Neural cell (in vitro differentiated cells): ENCODE measurements around the gene NRCAM. TPM values are rescaled to one million over a fixed set of nuclear protein-coding genes. Genes with fewer than 3 reads are reported as not detected.

ENCODE experiments used
- H2AFZ ChIP-seq: fragments of 200-600, 300-800 bp; sonication (generic), shearing (Covaris generic); 2 replicates; pipeline ENCODE4 v1.6.0; 2014; ENCODE audit warnings: low read depth, mild to moderate bottlenecking, antibody characterized with exemption, low read length, moderate library complexity
- H3F3A ChIP-seq: fragments of 200-600 bp; shearing (Covaris generic); 2 replicates; pipeline ENCODE4 v1.6.1; 2016; ENCODE audit warnings: mild to moderate bottlenecking, moderate library complexity, mixed read lengths, antibody characterized with exemption, low read length; ENCODE audit not compliant: insufficient read depth, poor library complexity, severe bottlenecking
- H3K27ac ChIP-seq: fragments of 200-600, 300-800 bp; sonication (generic), shearing (Covaris generic); 2 replicates; pipeline ENCODE4 v1.5.1; 2014; ENCODE audit warnings: mild to moderate bottlenecking, low read length, moderate library complexity
- H3K27me3 ChIP-seq: fragments of 300-800, 200-600 bp; sonication (generic), shearing (Covaris generic); 2 replicates; pipeline ENCODE4 v1.6.0; 2014; ENCODE audit warnings: mild to moderate bottlenecking, low read depth, low read length, moderate library complexity; ENCODE audit not compliant: insufficient read depth
- H3K36me3 ChIP-seq: fragments of 300-800, 200-600 bp; sonication (generic), shearing (Covaris generic); 2 replicates; pipeline ENCODE4 v1.5.1; 2014; ENCODE audit warnings: mild to moderate bottlenecking, antibody characterized with exemption, low read length, moderate library complexity; ENCODE audit not compliant: insufficient read depth
- H3K4me2 ChIP-seq: fragments of 300-800, 200-600 bp; sonication (generic), shearing (Covaris generic); 2 replicates; pipeline ENCODE4 v1.6.0; 2014; ENCODE audit warnings: mild to moderate bottlenecking, low read length
- H3K4me3 ChIP-seq: fragments of 300-800, 200-600 bp; sonication (generic), shearing (Covaris generic); 2 replicates; pipeline ENCODE4 v1.5.1; 2014; ENCODE audit warnings: mild to moderate bottlenecking, low read length, moderate library complexity
- H3K79me2 ChIP-seq: fragments of 200-600 bp; shearing (Covaris generic); replicated peaks from 2 replicates; pipeline ENCODE4 v1.6.0; 2014; ENCODE audit warnings: mild to moderate bottlenecking, low read length, moderate library complexity; ENCODE audit not compliant: insufficient read depth
- H3K9ac ChIP-seq: fragments of 300-800, 200-600 bp; sonication (generic), shearing (Covaris generic); 2 replicates; pipeline ENCODE4 v1.6.1; 2016; ENCODE audit warnings: mild to moderate bottlenecking, low read length, mixed read lengths
- H3K9me2 ChIP-seq: fragments of 200-600 bp; shearing (Covaris generic); 2 replicates; pipeline ENCODE4 v1.6.1; 2016; ENCODE audit warnings: mild to moderate bottlenecking, low read length, mixed read lengths; ENCODE audit not compliant: insufficient read depth
- H3K9me3 ChIP-seq: fragments of 200-600, 300-800 bp; sonication (generic), shearing (Covaris generic); 2 replicates; pipeline ENCODE4 v1.6.1; 2016; ENCODE audit warnings: mild to moderate bottlenecking, mixed run types, low read length, moderate library complexity, mixed read lengths
- H4K20me1 ChIP-seq: fragments of 200-600 bp; shearing (Covaris generic); 2 replicates; pipeline ENCODE4 v1.6.1; 2016; ENCODE audit warnings: mild to moderate bottlenecking, mixed run types; ENCODE audit not compliant: insufficient read depth
- EP300 ChIP-seq: fragments of 450-650 bp; conservative IDR thresholded peaks from 2 replicates; pipeline ENCODE4 v1.6.1; 2014; ENCODE audit warnings: antibody characterized with exemption, mild to moderate bottlenecking, moderate library complexity; ENCODE audit not compliant: poor library complexity, severe bottlenecking
- EZH2 ChIP-seq: fragments of 200-600, 300-800 bp; shearing (Covaris generic), sonication (generic); IDR thresholded peaks from 2 replicates; pipeline ENCODE4 v1.6.1; 2014; ENCODE audit warnings: antibody characterized with exemption, low read length, borderline replicate concordance, mild to moderate bottlenecking; ENCODE audit not compliant: insufficient read depth, poor library complexity, severe bottlenecking
- MXI1 ChIP-seq: fragments of 450-650 bp; conservative IDR thresholded peaks from 2 replicates; pipeline ENCODE4 v1.6.1; 2014; ENCODE audit warnings: antibody characterized with exemption, mild to moderate bottlenecking; ENCODE audit not compliant: poor library complexity, severe bottlenecking
- POLR2AphosphoS5 ChIP-seq: IDR thresholded peaks from 2 replicates; pipeline ENCODE4 v1.6.1; 2012
- RAD21 ChIP-seq: fragments of 450-650 bp; conservative IDR thresholded peaks from 2 replicates; pipeline ENCODE4 v1.6.1; 2014; ENCODE audit warnings: antibody characterized with exemption, mild to moderate bottlenecking, moderate library complexity
- SMC3 ChIP-seq: fragments of 450-650 bp; conservative IDR thresholded peaks from 2 replicates; pipeline ENCODE4 v1.6.1; 2014; ENCODE audit warnings: antibody characterized with exemption, mild to moderate bottlenecking, moderate library complexity; ENCODE audit not compliant: poor library complexity
- TAF1 ChIP-seq: IDR thresholded peaks from 2 replicates; pipeline ENCODE4 v1.6.1; 2012; ENCODE audit warnings: low read depth
- polyA plus RNA-seq: library from polyadenylated mRNA; depleted of rRNA; stranded (reverse); fragments of >200 nt; gene quantifications from 2 replicates; pipeline ENCODE4 v1.2.3, GENCODE V29; 2014
- TF ChIP-seq, protein P1 (sequence below): IDR thresholded peaks from 2 replicates; pipeline ENCODE4 v1.6.1; 2012; ENCODE audit warnings: borderline replicate concordance
- TF ChIP-seq, protein P2 (sequence below): fragments of 450-650 bp; IDR thresholded peaks from 2 replicates; pipeline ENCODE4 v1.5.1; 2014; ENCODE audit warnings: antibody characterized with exemption, mild to moderate bottlenecking, moderate library complexity; ENCODE audit not compliant: poor library complexity, severe bottlenecking

The NRCAM gene
- polyA plus RNA-seq, 1 donor from 2014 or later, result 90.9 TPM

DNA sequence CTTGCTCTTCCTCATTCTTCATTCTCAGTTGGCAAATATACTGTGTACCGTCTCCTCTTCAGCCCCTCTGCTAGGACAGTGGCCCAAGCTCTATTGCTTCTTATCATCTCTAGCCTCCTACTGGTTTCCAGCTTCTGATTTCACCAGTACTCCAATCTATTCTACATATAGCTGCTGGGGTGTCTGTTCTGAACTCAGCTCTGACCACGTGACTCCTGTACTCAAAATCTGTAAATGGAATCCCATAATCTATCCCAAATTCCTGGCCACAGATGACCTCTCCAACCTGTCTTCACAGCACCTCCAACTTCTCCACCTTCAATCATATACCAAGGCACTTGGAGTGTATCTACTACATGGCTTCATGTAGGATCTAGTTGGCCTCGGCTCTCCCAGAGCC is 152.9 kb downstream of the NRCAM start:
- H3F3A ChIP-seq, result peaks cover 3% of the 10 kb centered on the region
- H3K79me2 ChIP-seq, result peaks cover 8% of the 10 kb centered on the region
- H3K27me3 ChIP-seq, result no peaks in the 10 kb centered on the region
- H3K9me2 ChIP-seq, result no peaks in the 10 kb centered on the region
- H3K36me3 ChIP-seq, result no peaks in the 10 kb centered on the region
- no peak overlapping the region for H2AFZ ChIP-seq
- H4K20me1 ChIP-seq, result no peaks in the 10 kb centered on the region
- no peak overlapping the region for H3K27ac ChIP-seq
- no peak overlapping the region for H3K9ac ChIP-seq
- no peaks in the 10 kb centered on the region for H3K9me3 ChIP-seq
- TF ChIP-seq TAF1 (no peak), EZH2 (no peak), MXI1 (no peak), POLR2AphosphoS5 (no peak), SMC3 (no peak), RAD21 (no peak), EP300 (no peak)
- TF ChIP-seq, protein P1, sequence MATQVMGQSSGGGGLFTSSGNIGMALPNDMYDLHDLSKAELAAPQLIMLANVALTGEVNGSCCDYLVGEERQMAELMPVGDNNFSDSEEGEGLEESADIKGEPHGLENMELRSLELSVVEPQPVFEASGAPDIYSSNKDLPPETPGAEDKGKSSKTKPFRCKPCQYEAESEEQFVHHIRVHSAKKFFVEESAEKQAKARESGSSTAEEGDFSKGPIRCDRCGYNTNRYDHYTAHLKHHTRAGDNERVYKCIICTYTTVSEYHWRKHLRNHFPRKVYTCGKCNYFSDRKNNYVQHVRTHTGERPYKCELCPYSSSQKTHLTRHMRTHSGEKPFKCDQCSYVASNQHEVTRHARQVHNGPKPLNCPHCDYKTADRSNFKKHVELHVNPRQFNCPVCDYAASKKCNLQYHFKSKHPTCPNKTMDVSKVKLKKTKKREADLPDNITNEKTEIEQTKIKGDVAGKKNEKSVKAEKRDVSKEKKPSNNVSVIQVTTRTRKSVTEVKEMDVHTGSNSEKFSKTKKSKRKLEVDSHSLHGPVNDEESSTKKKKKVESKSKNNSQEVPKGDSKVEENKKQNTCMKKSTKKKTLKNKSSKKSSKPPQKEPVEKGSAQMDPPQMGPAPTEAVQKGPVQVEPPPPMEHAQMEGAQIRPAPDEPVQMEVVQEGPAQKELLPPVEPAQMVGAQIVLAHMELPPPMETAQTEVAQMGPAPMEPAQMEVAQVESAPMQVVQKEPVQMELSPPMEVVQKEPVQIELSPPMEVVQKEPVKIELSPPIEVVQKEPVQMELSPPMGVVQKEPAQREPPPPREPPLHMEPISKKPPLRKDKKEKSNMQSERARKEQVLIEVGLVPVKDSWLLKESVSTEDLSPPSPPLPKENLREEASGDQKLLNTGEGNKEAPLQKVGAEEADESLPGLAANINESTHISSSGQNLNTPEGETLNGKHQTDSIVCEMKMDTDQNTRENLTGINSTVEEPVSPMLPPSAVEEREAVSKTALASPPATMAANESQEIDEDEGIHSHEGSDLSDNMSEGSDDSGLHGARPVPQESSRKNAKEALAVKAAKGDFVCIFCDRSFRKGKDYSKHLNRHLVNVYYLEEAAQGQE, result no peak
- TF ChIP-seq, protein P2, sequence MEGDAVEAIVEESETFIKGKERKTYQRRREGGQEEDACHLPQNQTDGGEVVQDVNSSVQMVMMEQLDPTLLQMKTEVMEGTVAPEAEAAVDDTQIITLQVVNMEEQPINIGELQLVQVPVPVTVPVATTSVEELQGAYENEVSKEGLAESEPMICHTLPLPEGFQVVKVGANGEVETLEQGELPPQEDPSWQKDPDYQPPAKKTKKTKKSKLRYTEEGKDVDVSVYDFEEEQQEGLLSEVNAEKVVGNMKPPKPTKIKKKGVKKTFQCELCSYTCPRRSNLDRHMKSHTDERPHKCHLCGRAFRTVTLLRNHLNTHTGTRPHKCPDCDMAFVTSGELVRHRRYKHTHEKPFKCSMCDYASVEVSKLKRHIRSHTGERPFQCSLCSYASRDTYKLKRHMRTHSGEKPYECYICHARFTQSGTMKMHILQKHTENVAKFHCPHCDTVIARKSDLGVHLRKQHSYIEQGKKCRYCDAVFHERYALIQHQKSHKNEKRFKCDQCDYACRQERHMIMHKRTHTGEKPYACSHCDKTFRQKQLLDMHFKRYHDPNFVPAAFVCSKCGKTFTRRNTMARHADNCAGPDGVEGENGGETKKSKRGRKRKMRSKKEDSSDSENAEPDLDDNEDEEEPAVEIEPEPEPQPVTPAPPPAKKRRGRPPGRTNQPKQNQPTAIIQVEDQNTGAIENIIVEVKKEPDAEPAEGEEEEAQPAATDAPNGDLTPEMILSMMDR, result no peak
- no peak overlapping the region for H3K4me3 ChIP-seq
- H3K4me2 ChIP-seq, result no peak overlapping the region

DNA sequence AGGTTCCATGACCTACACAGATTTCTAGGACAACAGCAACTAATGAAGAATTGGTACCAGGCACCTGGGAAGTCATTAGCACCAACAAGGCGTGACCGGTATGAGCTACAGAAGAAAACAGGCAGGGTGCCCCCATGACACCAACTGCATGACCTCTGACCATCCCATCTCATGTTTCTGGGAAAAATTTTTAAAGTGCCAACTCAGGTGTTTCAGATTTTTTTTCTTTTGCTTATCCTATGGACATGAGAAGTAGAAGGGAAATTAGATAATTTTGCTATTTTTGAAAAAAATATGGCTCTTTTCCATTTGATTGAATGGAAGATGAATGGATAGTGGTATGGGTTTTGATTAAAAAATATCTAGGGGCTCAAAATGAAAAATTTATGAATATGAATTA is 154.8 kb downstream of the NRCAM start:
- Histone ChIP-seq H3K27me3 (no peaks in the 10 kb centered on the region), H3K4me3 (no peak overlapping the region), H4K20me1 (no peaks in the 10 kb centered on the region), H3K4me2 (no peak overlapping the region), H3K27ac (no peak overlapping the region), H3K36me3 (no peaks in the 10 kb centered on the region), H3K9me2 (no peaks in the 10 kb centered on the region), H3K9me3 (no peaks in the 10 kb centered on the region), H3K9ac (no peak overlapping the region), H3F3A (peaks cover 3% of the 10 kb centered on the region), H3K79me2 (peaks cover 8% of the 10 kb centered on the region), H2AFZ (no peak overlapping the region)
- TF ChIP-seq RAD21 (no peak), EZH2 (no peak), SMC3 (no peak), EP300 (no peak), TAF1 (no peak), POLR2AphosphoS5 (no peak), MXI1 (no peak)
- TF ChIP-seq, protein P1, result no peak
- TF ChIP-seq, protein P2, result no peak
